Neutrophil (primary cell): Measurements from ENCODE around the gene GNB4.

Experiments
- H3K27ac ChIP-seq: fragments of 200-600 bp; sonication (generic); 2 replicates; pipeline ENCODE4 v1.5.1; 2016; ENCODE audit warnings: mild to moderate bottlenecking, moderate library complexity
- H3K27me3 ChIP-seq: fragments of 200-600 bp; sonication (generic); 2 replicates; pipeline ENCODE4 v1.6.0; 2016; ENCODE audit warnings: mild to moderate bottlenecking
- H3K36me3 ChIP-seq: fragments of 200-600 bp; sonication (generic); 2 replicates; pipeline ENCODE4 v1.5.1; 2017
- H3K4me1 ChIP-seq, 2 experiments: fragments of 200-600 bp in 1 of 2; sonication (generic) in 1 of 2; 1 replicate in 1 of 2; 2 replicates in 1 of 2; pipeline versions ENCODE4 v1.5.1 to v1.6.1; 2013 to 2016; ENCODE audit warnings: low read depth in 1 of 2, low read length in 1 of 2, mild to moderate bottlenecking in 1 of 2, moderate library complexity in 1 of 2; ENCODE audit not compliant: control insufficient read depth in 1 of 2, insufficient read depth in 1 of 2
- H3K4me3 ChIP-seq, 2 experiments: fragments of 200-600 bp in 1 of 2; sonication (generic) in 1 of 2; 1 replicate in 1 of 2; 2 replicates in 1 of 2; pipeline ENCODE4 v1.5.1; 2013 to 2016; ENCODE audit warnings: low read depth in 1 of 2, low read length in 1 of 2, mild to moderate bottlenecking in 1 of 2, moderate library complexity in 1 of 2
- H3K9me3 ChIP-seq: fragments of 200-600 bp; sonication (generic); 2 replicates; pipeline ENCODE4 v1.5.1; 2016
- CTCF ChIP-seq: fragments of 200-600 bp; sonication (generic); IDR thresholded peaks from 2 replicates; pipeline ENCODE4 v1.5.1; 2016; ENCODE audit warnings: antibody characterized with exemption

GNB4 gene

DNA sequence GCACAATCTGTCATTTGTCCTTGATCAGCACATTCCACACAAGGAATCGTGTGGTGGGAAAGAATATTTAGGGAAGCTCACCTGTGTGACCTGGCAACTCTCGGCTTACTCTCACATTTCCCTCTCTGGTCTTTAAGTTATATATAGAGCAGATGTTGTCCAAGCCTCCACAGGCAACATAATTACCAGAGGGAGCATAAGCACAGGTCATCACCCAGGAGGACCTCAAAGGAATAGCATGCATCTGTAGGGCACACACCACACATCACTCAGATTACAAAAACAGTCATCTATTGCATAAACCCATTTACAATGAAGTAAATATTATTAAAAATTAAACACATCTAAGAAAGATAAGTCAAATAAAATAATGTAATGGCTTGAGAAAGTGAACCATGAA lies 36.5 kb downstream of the GNB4 start:
- Histone ChIP-seq H3K27ac (no peak overlapping the region), H3K27me3 (no peaks in the 10 kb centered on the region), H3K4me3 (no peak overlapping the region), H3K9me3 (no peaks in the 10 kb centered on the region), H3K4me1 (no peaks in the 10 kb centered on the region), H3K36me3 (peaks cover 61% of the 10 kb centered on the region)
- TF ChIP-seq CTCF = no peak

DNA sequence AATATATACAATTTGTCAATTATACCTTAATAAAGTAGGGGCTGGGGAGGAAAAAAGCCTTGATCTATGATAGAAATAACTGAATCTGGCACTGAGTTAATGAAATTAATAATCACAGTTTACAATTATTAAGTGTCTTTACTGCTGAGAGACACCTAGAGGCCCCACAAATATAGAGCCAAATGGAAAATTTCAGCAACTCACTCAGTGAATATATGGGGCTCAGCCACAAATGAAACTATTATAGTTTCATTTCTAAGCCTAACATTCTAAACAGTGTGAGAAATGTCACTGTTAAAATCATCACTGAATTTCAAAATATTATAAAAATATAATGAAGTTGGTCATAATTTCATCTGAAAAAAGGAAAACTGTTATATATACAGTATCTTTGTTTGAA lies 40.3 kb downstream of the GNB4 start:
- Histone ChIP-seq H3K27me3 (no peaks in the 10 kb centered on the region), H3K36me3 (peaks cover 48% of the 10 kb centered on the region), H3K9me3 (no peaks in the 10 kb centered on the region), H3K4me3 (no peak overlapping the region), H3K27ac (no peak overlapping the region), H3K4me1 (no peaks in the 10 kb centered on the region)
- no peak for TF ChIP-seq CTCF

DNA sequence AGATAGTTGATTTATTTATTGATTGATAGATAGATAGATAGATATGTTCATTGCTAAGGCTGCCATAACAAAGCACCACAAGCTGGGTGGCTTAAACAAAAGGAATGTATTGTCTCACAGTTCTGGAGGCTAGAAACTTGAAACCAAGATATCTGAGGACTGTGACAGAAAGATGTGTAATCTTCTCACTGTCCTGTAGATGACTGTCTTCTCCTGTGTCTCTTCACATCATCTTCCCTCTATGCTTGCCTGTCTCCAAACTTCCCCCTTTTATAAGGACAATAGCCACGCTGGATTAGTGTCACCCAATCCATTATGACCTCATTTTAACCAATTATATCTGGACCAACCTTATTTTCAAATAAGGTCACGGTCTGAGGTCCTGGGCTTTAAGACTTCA lies 40.9 kb downstream of the GNB4 start:
- TF ChIP-seq CTCF = no peak
- H3K4me1 ChIP-seq = no peaks in the 10 kb centered on the region
- H3K27me3 ChIP-seq = no peaks in the 10 kb centered on the region
- H3K36me3 ChIP-seq = peaks cover 52% of the 10 kb centered on the region
- H3K9me3 ChIP-seq = no peaks in the 10 kb centered on the region
- no peak overlapping the region for H3K27ac ChIP-seq
- H3K4me3 ChIP-seq = no peak overlapping the region

DNA sequence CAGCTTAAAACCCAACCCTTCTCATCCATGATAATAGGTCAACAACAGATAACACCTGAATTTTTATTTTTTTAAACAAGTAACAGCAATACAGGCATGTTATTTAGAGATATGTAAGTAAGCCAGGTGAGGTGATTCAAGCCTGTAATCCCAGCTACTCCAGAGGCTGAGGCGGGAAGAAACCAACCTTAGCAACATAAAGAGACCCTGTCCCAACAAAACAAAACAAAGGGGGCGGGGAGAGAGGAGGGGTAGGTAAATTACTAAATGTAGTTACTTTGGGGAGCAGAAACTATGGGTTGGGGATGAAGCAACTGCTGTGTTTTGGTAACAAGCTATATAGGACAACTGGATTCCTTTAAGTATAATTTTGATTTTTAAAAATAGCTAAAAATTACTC lies 47.0 kb downstream of the GNB4 start:
- no peaks in the 10 kb centered on the region for H3K27me3 ChIP-seq
- H3K27ac ChIP-seq = no peak overlapping the region
- H3K4me3 ChIP-seq = no peak overlapping the region
- H3K9me3 ChIP-seq = no peaks in the 10 kb centered on the region
- TF ChIP-seq CTCF = no peak
- H3K4me1 ChIP-seq = no peaks in the 10 kb centered on the region
- H3K36me3 ChIP-seq = peaks cover 65% of the 10 kb centered on the region

- no peak for TF ChIP-seq CTCF
- H3K27ac ChIP-seq = no peak overlapping the region
- no peak overlapping the region for H3K4me3 ChIP-seq
- H3K4me1 ChIP-seq = no peaks in the 10 kb centered on the region
- H3K9me3 ChIP-seq = no peaks in the 10 kb centered on the region
- H3K27me3 ChIP-seq = no peaks in the 10 kb centered on the region
- H3K36me3 ChIP-seq = peaks cover 78% of the 10 kb centered on the region
Observed at GRCh38 chr3:179402963-179403362, 48.3 kb downstream of the GNB4 start.

DNA sequence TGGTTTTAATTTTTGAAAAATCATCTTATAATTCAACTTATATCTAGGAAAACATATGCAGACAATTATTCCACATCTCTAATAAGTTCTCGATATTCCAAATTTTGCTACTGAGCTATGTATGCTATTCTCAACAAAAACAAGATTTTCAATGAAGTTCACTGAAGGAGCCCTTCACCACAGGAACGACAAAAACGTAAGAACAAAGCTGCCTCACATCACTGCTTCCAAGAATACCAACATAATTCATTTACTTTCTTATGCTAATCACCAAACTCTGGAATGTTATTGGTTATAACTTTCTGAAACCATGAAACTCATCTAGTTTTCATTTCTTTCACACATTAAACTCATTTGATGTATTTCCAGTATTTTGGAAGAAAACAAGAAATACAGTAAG lies 49.7 kb downstream of the GNB4 start:
- no peak for TF ChIP-seq CTCF
- Histone ChIP-seq H3K27me3 (no peaks in the 10 kb centered on the region), H3K36me3 (peaks cover 78% of the 10 kb centered on the region), H3K4me1 (no peaks in the 10 kb centered on the region), H3K4me3 (no peak overlapping the region), H3K27ac (no peak overlapping the region), H3K9me3 (no peaks in the 10 kb centered on the region)
